ENCODE results near the gene CDK8.

DNA sequence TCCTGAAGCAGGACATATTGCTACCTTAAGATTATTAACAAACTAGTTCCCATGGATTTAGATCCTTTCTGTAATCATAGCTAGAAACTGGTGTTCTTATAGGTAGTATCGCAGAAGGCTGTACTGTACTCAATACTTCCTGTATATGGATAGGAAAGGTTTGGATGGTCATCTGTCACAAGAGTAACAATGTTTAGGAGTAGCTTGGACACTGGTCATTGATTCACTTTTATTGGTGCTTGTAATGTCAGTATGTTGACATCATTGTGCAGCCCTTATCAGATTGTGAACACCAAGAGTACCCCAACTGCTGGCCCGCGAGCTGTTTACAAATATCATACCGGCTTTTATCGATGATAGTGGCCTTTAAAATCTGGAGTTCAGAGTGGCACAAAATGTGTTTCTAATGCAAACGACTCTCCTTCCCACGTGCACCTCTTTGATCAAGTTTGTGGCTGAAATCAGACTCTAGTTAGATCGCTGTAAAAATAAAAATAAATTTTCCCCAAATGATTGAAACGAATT lies 605 bp upstream of the CDK8 start:
- no peak for TF ChIP-seq POLR2AphosphoS5 (IDR thresholded peaks at IDR 0.05)
- TF ChIP-seq CTCF (IDR thresholded peaks at IDR 0.05), result no peak
- no peak for TF ChIP-seq POLR2A (IDR thresholded peaks at IDR 0.05)
